Chondrocyte (in vitro differentiated cells): ENCODE measurements around the gene BRAT1. TPM values are rescaled to one million over a fixed set of nuclear protein-coding genes. Genes with fewer than 3 reads are reported as not detected.

ENCODE experiments used
- DNase-seq: peaks from one replicate; pipeline ENCODE4 v3.0.0; 2021; ENCODE audit warnings: mixed read lengths, low spot score
- H3K27ac Mint-ChIP-seq: one replicate; pipeline ENCODE4 v1.8.0; 2021; ENCODE audit warnings: mild to moderate bottlenecking, moderate library complexity, mixed read lengths; ENCODE audit not compliant: unreplicated experiment
- H3K27me3 Mint-ChIP-seq: 2 replicates; pipeline ENCODE4 v1.8.0; 2021; ENCODE audit warnings: low read depth, mixed read lengths
- H3K36me3 Mint-ChIP-seq: 2 replicates; pipeline ENCODE4 v1.8.0; 2021; ENCODE audit warnings: low read depth, mixed read lengths
- H3K4me1 Mint-ChIP-seq: 2 replicates; pipeline ENCODE4 v1.8.0; 2021; ENCODE audit warnings: low read depth, mild to moderate bottlenecking, mixed read lengths
- H3K4me3 Mint-ChIP-seq: one replicate; pipeline ENCODE4 v1.8.0; 2021; ENCODE audit warnings: mild to moderate bottlenecking, moderate library complexity, mixed read lengths; ENCODE audit not compliant: unreplicated experiment
- H3K9me3 Mint-ChIP-seq: 2 replicates; pipeline ENCODE4 v1.8.0; 2021; ENCODE audit warnings: low read depth, mixed read lengths
- total RNA-seq: library from RNA; stranded (reverse); gene quantifications from 3 replicates; pipeline ENCODE4 v1.2.1, GENCODE V29; 2021
- TF ChIP-seq, protein P1 (sequence below): fragments of 200-600 bp; sonication (generic); IDR thresholded peaks from 2 replicates; pipeline ENCODE4 v1.5.0; 2021; ENCODE audit warnings: antibody characterized with exemption, mild to moderate bottlenecking, moderate library complexity

The BRAT1 gene
- total RNA-seq, 1 donor from 2014 or later, result 19.6 TPM

DNA sequence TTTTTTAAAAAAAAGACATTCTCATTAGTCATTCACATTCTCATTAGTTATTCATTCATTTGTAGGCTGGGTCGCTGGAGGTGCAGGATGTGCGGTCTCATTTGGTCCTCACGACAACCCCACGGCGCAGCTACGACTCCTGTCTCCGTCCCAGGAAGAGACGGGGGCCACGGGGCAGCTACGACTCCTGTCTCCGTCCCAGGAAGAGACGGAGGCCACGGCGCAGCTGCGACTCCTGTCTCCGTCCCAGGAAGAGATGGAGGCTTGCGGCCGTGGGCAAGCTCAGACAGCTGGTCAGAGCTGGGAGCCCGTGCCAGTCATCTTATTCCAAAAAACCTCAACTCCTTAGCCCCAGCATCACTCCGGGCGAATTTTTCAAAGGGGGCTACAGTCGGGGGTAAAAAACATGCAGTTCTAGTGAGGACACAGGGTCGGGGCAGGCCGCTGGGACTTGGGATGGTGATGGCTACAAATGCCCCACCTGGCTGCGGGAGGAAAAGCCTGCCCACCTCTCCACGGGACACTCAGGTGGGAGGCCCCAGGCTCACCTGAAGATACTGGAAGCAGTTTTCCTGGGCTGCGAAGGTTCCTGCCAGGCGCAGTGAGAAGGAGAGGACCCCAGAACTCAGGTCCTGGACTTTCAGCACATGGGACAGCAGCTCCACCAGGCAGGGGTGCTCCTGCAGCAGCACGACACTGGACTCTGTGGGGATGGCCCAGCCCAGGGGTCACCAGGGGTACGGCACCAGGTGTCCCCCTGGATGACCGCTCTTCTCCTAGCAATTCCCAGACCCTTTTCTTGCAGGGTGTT, 8.3 kb downstream of the BRAT1 start:
- Mint-ChIP-seq H3K4me1 (no peaks in the 10 kb centered on the region), H3K9me3 (no peaks in the 10 kb centered on the region), H3K36me3 (peaks cover 22% of the 10 kb centered on the region), H3K27ac (no peak overlapping the region), H3K4me3 (no peak overlapping the region), H3K27me3 (no peaks in the 10 kb centered on the region)
- TF ChIP-seq, protein P1, sequence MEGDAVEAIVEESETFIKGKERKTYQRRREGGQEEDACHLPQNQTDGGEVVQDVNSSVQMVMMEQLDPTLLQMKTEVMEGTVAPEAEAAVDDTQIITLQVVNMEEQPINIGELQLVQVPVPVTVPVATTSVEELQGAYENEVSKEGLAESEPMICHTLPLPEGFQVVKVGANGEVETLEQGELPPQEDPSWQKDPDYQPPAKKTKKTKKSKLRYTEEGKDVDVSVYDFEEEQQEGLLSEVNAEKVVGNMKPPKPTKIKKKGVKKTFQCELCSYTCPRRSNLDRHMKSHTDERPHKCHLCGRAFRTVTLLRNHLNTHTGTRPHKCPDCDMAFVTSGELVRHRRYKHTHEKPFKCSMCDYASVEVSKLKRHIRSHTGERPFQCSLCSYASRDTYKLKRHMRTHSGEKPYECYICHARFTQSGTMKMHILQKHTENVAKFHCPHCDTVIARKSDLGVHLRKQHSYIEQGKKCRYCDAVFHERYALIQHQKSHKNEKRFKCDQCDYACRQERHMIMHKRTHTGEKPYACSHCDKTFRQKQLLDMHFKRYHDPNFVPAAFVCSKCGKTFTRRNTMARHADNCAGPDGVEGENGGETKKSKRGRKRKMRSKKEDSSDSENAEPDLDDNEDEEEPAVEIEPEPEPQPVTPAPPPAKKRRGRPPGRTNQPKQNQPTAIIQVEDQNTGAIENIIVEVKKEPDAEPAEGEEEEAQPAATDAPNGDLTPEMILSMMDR, result no peak
- no peak for DNase-seq

DNA sequence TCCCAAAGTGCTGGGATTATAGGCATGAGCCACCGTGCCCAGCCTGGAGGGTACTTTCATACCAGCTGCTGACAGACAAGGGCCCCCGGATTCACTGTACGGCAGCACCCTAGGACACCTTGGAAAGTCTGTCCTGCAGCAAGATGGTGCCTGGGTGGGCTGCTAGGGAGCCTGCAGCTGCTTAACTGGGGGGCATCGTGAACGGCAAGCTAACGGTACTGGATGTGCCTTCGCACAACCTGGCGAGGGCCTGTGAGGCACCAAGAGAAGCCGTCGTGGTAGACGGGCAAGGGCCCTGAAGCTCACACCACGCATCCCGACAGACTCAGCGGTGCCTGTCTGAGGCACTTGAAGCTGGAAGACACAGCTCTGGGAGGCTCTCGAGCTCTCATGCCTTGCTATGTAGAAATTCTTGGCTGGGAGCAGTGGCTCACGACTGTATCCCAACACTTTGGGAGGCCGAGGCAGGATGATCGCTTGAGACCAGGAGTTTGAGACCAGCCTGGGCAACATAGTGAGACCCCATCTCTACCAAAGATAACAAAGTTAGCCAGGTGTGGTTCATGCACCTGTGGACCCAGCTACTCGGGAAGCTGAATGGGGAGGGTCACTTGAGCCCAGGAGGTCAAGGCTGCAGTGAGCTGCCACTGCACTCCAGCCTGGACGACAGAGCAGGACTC, 9.4 kb downstream of the BRAT1 start:
- DNase-seq, result peak; percentile 72
- TF ChIP-seq, protein P1, result no peak
- Mint-ChIP-seq H3K36me3 (peaks cover 22% of the 10 kb centered on the region), H3K27me3 (no peaks in the 10 kb centered on the region), H3K9me3 (no peaks in the 10 kb centered on the region), H3K4me1 (no peaks in the 10 kb centered on the region), H3K4me3 (no peak overlapping the region), H3K27ac (no peak overlapping the region)

DNA sequence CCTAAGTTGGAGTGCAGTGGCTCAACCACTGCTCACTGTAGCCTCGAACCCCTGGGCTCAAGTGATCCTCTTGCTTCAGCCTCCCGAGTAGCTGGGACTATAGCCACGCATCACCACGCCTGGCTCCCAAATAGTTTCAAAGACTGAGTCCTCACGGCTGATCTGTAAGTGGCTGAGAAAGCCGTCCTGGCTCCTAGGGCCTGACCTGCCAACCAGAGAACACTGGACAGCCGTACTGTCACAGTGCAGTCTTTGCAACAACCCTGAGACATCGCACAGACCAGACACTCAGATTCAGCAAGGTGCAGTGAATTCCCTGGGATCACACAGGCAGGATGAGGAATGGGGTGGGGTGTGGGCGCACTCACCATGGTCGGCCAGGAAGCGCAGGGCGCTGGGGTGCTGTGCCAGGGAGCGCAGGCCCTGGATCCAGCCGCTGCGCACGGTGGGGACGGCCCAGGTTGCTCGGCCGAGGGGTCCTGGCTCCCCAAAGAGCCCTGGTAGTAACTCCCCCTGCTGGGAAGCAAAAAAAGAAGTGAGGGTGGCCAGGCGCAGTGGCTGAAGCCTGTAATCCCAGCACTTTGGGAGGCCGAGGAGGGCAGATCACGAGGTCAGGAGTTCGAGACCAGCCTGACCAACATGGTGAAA, 10.7 kb downstream of the BRAT1 start:
- peaks cover 20% of the 10 kb centered on the region for H3K36me3 Mint-ChIP-seq
- no peaks in the 10 kb centered on the region for H3K27me3 Mint-ChIP-seq
- TF ChIP-seq, protein P1, result peak; percentile 9
- peak; percentile 56 for DNase-seq
- H3K27ac Mint-ChIP-seq, result no peak overlapping the region
- H3K9me3 Mint-ChIP-seq, result no peaks in the 10 kb centered on the region
- H3K4me3 Mint-ChIP-seq, result no peak overlapping the region
- H3K4me1 Mint-ChIP-seq, result no peaks in the 10 kb centered on the region

DNA sequence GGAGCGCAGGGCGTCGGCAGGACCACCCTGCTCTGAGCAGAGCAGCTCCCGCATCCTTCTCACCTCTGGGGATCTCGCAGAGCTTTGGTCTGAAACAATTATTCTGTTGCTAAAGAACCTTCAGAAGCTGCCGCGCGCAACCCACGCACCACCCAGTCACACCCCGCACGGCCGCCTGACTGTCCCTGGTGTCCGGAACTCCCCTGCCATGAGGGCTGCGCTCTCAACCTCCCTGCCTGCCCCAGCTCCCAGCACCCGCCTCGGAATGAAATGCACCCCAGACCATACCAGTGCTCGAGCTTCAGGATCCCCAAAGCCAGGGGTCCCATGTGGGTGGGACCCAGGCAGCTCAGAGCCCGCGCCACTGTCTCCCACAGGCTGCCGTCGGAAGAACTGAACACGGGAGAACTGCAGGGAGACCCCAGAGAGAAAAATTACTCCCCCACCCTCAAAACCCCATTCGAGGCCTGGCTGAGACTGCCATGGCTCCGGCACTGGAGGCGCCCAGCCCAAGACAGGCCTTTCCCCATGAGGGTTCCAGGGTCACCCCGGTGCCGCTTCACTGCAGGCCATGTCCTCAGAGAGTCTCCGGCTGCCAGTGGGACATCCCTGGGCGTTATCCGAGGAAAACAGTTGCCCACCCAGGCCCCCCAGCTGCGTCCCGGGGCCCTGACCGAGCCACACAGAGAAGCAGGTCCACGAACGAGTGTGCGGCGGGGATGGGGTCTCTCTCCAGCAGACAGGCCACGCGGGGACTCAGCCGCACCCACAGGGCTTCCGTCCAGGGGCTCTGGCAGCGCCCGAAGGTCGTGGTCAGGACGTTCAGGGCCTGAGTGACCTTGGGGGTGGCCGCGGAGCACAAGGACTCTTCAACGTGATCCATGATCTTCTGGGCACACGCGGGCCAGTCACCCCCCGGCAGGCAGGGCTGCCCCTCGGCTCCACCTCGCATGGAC, 12.1 kb downstream of the BRAT1 start:
- Mint-ChIP-seq H3K36me3 (peaks cover 17% of the 10 kb centered on the region), H3K4me1 (no peaks in the 10 kb centered on the region), H3K27me3 (no peaks in the 10 kb centered on the region), H3K4me3 (no peak overlapping the region), H3K9me3 (no peaks in the 10 kb centered on the region), H3K27ac (no peak overlapping the region)
- TF ChIP-seq, protein P1, result no peak
- peak; percentile 86 for DNase-seq
